Endometrium (tissue), 2 donors: ENCODE results near the gene HSD17B1.
"Not testable (repeated sequence)": the region's sequence is repeated elsewhere in the genome, so short reads cannot be mapped to it uniquely, and the experiment has no call there.

ENCODE experiments used
- FAIRE-seq: peaks from 2 replicates; lab custom pipeline; 2012; peaks lifted over from hg19 to GRCh38; lab: Jason Lieb, UNC
- donor health status: control.
- donor health status: control.

The HSD17B1 gene

DNA sequence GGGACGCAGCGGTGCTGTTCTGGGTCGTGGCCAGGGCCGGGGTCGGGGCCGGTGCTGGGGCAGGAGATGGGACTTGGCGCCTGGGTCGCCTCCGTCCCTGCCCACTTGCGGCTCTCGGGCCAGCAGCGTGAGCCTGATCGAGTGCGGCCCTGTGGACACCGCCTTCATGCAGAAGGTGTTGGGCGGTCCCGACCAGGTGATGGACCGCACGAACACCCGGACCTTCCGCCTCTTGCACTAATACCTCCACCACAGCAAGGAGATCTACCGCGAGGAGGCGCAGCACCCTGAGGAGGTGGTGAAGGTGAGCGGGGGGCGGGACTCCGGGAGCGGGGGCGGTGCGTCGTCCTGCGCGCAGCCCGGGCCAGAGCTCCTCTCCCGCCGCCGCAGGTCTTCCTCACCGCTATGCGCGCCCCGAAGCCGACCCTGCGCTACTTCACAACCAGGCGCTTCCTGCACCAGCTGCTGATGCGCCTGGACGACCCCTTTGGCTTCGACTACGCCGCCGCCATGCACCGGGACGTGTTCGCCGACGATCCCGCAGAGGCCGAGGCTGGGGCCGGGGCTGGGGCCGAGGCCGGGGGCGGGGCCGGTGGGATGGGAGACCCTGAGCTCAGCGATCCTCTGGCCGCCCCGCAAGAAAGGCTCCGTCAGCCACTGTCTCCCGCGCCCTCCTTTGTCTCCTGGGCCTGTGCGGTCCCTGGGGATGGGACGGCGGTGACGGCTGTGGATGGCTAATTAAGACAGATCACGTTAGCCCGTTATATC lies 4.5 kb upstream of the HSD17B1 start:
- FAIRE-seq, result no peak

DNA sequence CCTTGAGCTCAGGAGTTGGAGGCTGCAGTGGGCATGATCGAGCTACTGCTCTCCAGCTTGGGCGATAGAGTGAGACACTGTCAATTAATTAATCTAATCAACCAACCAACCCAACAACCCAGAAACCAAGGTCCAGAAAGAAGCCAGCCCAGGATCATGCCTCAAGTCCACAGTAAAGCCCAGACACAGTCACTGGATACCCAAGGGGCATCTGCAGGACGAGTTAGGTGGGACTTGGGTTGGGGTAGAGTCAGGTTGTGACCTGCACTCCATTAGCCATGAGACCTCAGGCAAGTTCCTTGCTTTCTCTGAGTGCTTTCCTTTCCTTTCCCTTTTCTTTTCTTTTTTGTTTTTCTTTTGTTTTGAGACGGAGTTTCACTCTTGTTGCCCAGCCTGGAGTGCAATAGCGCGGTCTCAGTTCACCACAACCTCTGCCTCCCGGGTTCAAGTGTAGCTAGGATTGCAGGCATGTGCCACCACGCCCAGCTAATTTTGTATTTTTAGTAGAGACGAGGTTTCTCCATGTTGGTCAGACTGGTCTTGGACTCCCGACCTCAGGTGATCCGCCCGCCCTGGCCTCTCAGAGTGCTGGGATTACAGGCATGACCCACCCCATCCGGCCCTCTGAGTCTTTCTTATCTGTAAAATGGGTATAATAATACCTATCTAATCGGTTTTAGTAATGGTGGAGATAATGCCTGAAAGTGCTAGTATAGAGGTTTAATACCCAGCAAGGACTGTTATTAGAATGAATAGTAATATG lies 3.5 kb upstream of the HSD17B1 start:
- no peak for FAIRE-seq

DNA sequence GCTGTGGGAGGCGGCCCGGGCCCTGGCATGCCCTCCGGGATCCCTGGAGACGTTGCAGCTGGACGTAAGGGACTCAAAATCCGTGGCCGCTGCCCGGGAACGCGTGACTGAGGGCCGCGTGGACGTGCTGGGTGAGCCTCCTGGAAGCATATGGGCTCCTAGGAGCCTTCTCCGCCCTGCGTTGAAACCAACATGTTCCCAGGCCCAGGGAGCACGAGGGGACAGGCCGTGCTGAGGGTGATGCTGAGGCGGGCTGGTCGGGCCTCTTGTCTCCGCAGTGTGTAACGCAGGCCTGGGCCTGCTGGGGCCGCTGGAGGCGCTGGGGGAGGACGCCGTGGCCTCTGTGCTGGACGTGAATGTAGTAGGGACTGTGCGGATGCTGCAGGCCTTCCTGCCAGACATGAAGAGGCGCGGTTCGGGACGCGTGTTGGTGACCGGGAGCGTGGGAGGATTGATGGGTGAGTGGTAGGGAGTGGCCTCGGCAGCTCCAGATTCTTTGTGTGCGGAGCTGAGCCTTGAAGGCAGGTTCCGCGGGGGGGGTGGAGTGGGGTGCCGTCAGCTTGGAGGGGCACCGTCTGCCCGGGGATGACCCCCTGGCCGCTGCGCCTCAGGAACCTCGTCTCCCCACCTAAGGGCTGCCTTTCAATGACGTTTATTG lies 567 bp downstream of the HSD17B1 start:
- FAIRE-seq, result no peak

DNA sequence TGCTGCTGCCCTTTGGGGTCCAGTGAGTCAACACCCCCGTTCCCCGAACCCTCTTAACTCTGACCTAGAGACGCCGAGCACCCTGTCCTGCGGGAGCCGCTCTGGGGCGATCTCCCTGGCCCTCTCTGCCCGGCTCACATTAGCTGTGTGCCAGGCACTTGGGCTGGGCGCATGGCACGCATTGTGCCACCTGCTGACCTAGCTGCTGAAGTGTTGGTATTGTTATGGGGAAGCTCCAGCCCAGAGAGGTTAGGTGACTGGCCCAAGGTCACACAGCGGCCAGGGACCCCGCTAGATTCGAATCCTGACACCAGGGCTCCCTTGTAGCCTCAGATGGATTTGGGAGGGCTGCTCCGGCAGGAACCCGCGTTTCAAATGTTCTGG lies 1.1 kb downstream of the HSD17B1 start:
- no peak for FAIRE-seq

GRCh38 chr17:42554250-42555121 lies 1.8 kb downstream of the HSD17B1 start:
- FAIRE-seq, result no peak

GRCh38 chr17:42555122-42555622 lies 2.4 kb downstream of the HSD17B1 start:
- FAIRE-seq, result no peak

GRCh38 chr17:42555961-42556617 lies 3.4 kb downstream of the HSD17B1 start:
- FAIRE-seq, result not testable (repeated sequence)

GRCh38 chr17:42559075-42559474 lies 6.4 kb downstream of the HSD17B1 start:
- no peak for FAIRE-seq

DNA sequence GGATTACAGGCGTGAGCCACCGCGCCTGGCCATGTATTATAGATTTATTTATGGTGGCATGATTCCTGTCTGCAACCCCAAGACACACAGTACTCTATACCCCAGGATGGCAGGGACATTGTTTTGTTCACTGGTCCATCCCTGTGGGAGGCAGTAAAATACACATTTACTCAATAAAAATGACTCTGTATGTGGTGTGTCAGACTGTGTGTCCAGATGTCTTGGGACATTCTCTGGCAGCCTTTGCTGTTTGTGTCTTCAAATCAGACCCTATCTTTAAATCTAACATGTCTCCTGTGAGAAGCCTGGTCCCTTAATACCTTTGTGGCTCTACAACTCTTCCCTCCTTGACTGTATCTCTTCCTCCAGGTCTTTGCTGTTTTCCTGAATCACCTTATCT lies 7.5 kb downstream of the HSD17B1 start:
- FAIRE-seq, result no peak

GRCh38 chr17:42561897-42562387 lies 9.2 kb downstream of the HSD17B1 start, which contains the start of gene COASY:
TSS of gene COASY (plus strand) at chr17:42562148. CDS start at chr17:42562623, 475 bp downstream.
- peak; percentile 76 for FAIRE-seq

GRCh38 chr17:42562388-42563142 lies 9.8 kb downstream of the HSD17B1 start:
- no peak for FAIRE-seq

DNA sequence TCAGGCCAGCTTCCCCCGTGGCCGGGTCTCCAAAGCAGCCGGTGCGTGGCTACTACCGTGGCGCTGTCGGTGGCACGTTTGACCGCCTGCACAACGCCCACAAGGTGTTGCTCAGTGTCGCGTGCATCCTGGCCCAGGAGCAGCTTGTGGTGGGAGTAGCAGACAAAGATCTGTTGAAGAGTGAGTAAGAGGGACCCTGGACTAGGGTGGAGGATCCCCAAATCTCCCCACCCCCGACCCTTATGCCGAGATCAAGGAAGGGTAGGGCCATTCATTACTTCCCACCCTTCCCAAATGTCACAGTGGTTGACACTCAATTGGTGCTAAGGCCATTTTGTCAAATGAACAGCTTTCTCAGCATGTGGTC lies 10.4 kb downstream of the HSD17B1 start:
- no peak for FAIRE-seq

DNA sequence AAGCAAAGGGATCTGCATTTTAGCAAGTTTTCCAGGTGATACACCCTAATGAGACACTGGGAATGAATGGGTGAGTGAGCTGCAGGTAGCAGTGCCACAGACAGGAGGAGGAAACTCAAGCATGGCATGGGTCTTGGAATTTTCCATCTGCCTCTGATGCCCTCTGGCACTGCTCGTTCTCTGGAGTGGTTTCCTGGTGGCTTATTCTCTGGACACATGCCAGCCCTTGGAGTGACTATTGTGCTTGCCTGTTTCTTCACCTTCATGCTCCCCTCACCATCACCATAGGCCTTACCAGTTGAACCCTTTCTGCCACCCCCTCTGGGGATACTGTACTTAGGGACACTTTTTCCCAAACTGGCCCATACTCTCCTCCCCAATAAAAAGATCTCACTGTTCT lies 10.8 kb downstream of the HSD17B1 start:
- no peak for FAIRE-seq

DNA sequence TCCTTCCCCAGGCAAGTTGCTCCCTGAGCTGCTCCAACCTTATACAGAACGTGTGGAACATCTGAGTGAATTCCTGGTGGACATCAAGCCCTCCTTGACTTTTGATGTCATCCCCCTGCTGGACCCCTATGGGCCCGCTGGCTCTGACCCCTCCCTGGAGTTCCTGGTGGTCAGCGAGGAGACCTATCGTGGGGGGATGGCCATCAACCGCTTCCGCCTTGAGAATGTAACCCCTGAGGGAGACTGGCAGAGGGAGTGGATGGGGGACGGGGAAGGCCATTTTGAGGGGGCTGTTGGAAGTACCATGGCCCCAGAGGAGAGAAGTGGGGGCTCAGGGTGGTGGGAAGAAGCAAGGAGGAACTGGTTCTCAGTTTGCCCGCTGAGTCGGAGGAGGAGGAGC lies 11.2 kb downstream of the HSD17B1 start:
- FAIRE-seq, result no peak

DNA sequence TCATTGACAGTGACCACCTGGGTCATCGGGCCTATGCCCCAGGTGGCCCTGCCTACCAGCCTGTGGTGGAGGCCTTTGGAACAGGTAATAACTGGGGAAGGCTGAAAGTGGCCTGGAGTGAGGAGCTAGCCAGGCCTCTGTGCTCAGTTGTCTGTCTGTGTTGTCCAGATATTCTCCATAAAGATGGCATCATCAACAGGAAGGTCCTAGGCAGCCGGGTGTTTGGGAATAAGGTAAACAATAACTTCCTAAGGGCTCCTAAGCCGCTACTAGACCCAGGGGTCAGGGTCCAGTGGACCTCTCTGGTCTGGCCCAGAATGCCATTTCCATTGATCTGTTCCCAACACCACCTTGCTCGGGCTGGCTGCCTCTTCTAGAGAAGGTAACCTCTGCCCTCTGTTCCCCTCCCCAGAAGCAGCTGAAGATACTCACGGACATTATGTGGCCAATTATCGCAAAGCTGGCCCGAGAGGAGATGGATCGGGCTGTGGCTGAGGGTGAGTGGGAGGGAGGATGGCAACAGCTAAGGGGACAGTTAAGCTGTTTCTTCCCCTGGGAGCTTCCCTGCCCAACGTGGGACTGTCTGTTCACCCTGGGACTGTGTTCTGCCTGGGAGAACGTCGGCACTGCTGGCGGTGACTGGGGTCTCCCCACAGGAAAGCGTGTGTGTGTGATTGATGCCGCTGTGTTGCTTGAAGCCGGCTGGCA lies 12.2 kb downstream of the HSD17B1 start:
- FAIRE-seq, result no peak

GRCh38 chr17:42565523-42566214 lies 12.9 kb downstream of the HSD17B1 start:
- FAIRE-seq, result no peak

DNA sequence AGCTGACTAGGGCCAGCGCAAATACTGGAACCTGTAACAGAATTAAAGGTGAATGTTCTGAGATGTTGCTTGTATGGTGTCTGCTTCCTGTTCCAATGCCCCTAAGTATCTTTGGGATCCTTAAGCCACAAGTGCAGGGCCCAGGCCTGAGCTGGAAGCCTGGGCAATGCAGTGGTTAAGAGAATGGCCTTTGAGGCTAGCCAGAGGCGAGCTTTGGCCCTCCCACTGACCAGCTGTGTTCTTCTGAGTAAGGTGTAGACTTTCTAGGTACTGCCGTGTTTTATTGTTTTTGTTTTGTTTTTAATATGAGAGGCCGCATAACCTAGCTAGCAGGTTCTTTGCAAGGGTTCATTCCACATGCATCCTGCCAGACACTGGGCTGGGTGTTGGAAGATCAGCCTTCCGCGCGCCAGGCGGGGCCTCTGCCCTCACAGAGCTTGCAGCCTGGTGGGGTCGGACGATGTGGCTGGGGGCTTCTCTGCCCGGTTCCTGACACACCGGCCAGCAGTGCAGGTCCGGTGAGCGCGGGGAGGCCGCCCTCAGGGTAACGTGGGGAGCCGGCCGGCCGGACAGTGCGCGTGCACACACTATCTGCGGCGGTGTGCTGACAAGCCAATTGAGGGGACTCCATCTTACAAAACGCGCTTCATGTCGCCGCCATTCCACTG lies 13.6 kb downstream of the HSD17B1 start:
- no peak for FAIRE-seq

DNA sequence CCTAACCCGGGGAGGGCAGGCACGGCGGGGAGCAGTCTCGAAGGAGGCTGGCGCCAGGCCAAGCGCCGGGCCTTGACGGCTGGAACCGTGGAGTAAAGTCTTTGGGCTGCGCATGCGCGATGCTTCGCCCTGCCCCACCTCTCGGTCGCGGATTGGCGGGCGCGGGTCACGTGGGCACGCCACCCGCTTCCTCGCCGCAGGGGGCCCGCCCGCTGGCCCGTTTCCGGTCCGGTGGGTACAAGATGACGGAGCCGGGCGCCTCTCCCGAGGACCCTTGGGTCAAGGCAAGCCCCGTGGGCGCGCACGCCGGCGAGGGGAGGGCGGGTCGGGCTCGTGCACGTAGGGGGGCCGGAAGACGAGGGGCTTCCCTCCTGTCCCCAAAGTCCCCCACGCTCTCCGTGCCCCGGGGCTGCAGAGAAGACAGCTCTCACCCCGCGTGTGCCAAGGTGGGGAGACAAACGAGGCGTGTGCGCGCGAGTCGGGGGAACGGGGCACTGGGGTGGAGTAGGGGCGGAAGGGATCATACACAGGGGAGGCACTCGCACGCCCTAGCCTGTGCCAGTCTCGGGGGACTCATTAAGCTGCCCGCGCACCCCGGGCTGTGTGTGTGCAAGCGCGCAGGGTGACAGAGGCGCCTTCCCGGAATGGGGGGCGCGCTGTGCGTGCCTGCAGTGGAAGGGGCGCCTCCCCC lies 14.3 kb downstream of the HSD17B1 start, which contains the start of gene MLX:
TSS of gene MLX (plus strand) at position 218 of the 691 bp plus-strand sequence. CDS start at position 243, 25 bp downstream.
- no peak for FAIRE-seq
